Mesendoderm (in vitro differentiated cells): ENCODE measurements around the gene HMGN3.
"Not testable (repeated sequence)": the region's sequence is repeated elsewhere in the genome, so short reads cannot be mapped to it uniquely, and the experiment has no call there.

Experiments
- DNase-seq: peaks from one replicate; pipeline ENCODE4 v3.0.0; 2013
- H2AK5ac ChIP-seq: 2 replicates; pipeline ENCODE4 v1.6.1; 2013; ENCODE audit warnings: low read length, inconsistent platforms
- H2BK120ac ChIP-seq: 2 replicates; pipeline ENCODE4 v1.6.1; 2013; ENCODE audit warnings: low read depth, mild to moderate bottlenecking, low read length, moderate library complexity, mixed read lengths
- H2BK15ac ChIP-seq: replicated peaks from 2 replicates; pipeline ENCODE4 v1.6.1; 2013; ENCODE audit warnings: low read depth, mild to moderate bottlenecking, moderate library complexity
- H2BK5ac ChIP-seq: 2 replicates; pipeline ENCODE4 v1.6.1; 2013; ENCODE audit warnings: low read length, inconsistent platforms
- H3K18ac ChIP-seq: 2 replicates; pipeline ENCODE4 v1.6.1; 2013; ENCODE audit warnings: mild to moderate bottlenecking, low read length, mixed read lengths
- H3K23ac ChIP-seq: one replicate; pipeline ENCODE4 v1.6.1; 2013; ENCODE audit warnings: low read length
- H3K27ac ChIP-seq: 2 replicates; pipeline ENCODE4 v1.5.1; 2013; ENCODE audit warnings: low read depth, mild to moderate bottlenecking, inconsistent platforms, low read length, moderate library complexity
- H3K27me3 ChIP-seq: 2 replicates; pipeline ENCODE4 v1.6.1; 2013; ENCODE audit warnings: low read length, control low read depth, mild to moderate bottlenecking, inconsistent platforms; ENCODE audit not compliant: insufficient read depth, poor library complexity
- H3K36me3 ChIP-seq: 2 replicates; pipeline ENCODE4 v1.6.1; 2013; ENCODE audit warnings: low read length, inconsistent platforms; ENCODE audit not compliant: control insufficient read depth, insufficient read depth
- H3K4ac ChIP-seq: one replicate; pipeline ENCODE4 v1.6.1; 2013; ENCODE audit warnings: low read depth, mild to moderate bottlenecking, low read length, moderate library complexity
- H3K4me1 ChIP-seq: 2 replicates; pipeline ENCODE4 v1.6.1; 2013; ENCODE audit warnings: low read depth, low read length, inconsistent platforms; ENCODE audit not compliant: control insufficient read depth
- H3K4me2 ChIP-seq: 2 replicates; pipeline ENCODE4 v1.6.1; 2013; ENCODE audit warnings: low read length
- H3K4me3 ChIP-seq: 2 replicates; pipeline ENCODE4 v1.5.1; 2013; ENCODE audit warnings: mild to moderate bottlenecking, low read length
- H3K56ac ChIP-seq: one replicate; pipeline ENCODE4 v1.6.1; 2013; ENCODE audit warnings: low read length
- H3K79me1 ChIP-seq: 2 replicates; pipeline ENCODE4 v1.6.1; 2013; ENCODE audit warnings: low read length, inconsistent platforms
- H3K79me2 ChIP-seq: 2 replicates; pipeline ENCODE4 v1.6.1; 2013; ENCODE audit warnings: mild to moderate bottlenecking, low read length; ENCODE audit not compliant: control insufficient read depth, insufficient read depth
- H3K9ac ChIP-seq: 2 replicates; pipeline ENCODE4 v1.6.1; 2013; ENCODE audit warnings: low read length, inconsistent platforms
- H4K5ac ChIP-seq: one replicate; pipeline ENCODE4 v1.6.1; 2013; ENCODE audit warnings: low read length
- H4K8ac ChIP-seq: one replicate; pipeline ENCODE4 v1.6.1; 2013; ENCODE audit warnings: low read depth, mild to moderate bottlenecking, control low read depth, low read length, moderate library complexity
- WGBS: extraction: QIAGEN DNeasy Blood & Tissue Kit; methylation state at CpG from one replicate; pipeline ENCODE4 v1.1.7; 2013; ENCODE audit warnings: low lambda C conversion rate, missing lambda C conversion rate; ENCODE audit not compliant: insufficient coverage; ENCODE audit errors: extremely low coverage; 5-methylcytosine and 5-hydroxymethylcytosine counted together

HMGN3 gene

DNA sequence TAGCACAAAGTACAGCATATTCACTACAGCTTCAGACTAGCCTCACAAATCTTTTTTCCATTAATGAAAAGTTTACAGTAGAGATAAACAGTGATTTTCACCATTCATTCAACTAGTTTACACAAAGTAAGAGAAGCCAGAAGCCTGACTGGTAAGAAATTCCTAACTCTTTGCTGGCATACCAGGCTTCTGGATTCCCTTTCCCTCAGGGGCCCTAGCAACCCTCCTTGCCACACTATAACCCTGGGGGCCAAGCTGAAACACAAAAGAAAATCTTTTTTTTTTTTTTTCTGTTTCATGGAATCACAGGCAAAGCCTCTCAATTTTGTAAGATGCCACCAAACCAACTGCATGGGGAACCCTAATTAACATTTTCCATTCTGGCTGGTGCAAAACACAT, 28.9 kb upstream of the HMGN3 start:
- Histone ChIP-seq H3K23ac (no peak overlapping the region), H3K4me1 (no peaks in the 10 kb centered on the region), H3K4ac (no peak overlapping the region), H3K27me3 (no peaks in the 10 kb centered on the region), H4K5ac (no peak overlapping the region), H2AK5ac (no peak overlapping the region), H2BK5ac (no peak overlapping the region), H2BK120ac (no peak overlapping the region), H3K9ac (no peak overlapping the region), H3K36me3 (no peaks in the 10 kb centered on the region), H3K27ac (no peak overlapping the region), H3K18ac (no peak overlapping the region), H3K56ac (no peak overlapping the region), H3K79me2 (no peaks in the 10 kb centered on the region), H4K8ac (no peak overlapping the region), H3K4me3 (no peak overlapping the region), H2BK15ac (no peak overlapping the region), H3K79me1 (no peaks in the 10 kb centered on the region), H3K4me2 (no peak overlapping the region)
- DNase-seq, result no peak

- H4K8ac ChIP-seq, result no peak overlapping the region
- H2AK5ac ChIP-seq, result no peak overlapping the region
- no peaks in the 10 kb centered on the region for H3K27me3 ChIP-seq
- no peak overlapping the region for H3K4me3 ChIP-seq
- no peak overlapping the region for H3K27ac ChIP-seq
- no peak overlapping the region for H2BK120ac ChIP-seq
- WGBS, result no CpG with 5 or more reads among the region's 5 CpGs
- H3K9ac ChIP-seq, result no peak overlapping the region
- no peak overlapping the region for H2BK15ac ChIP-seq
- H3K4ac ChIP-seq, result no peak overlapping the region
- no peak overlapping the region for H3K56ac ChIP-seq
- no peak overlapping the region for H3K4me2 ChIP-seq
- no peaks in the 10 kb centered on the region for H3K36me3 ChIP-seq
- H2BK5ac ChIP-seq, result no peak overlapping the region
- no peak for DNase-seq
- no peak overlapping the region for H4K5ac ChIP-seq
- no peak overlapping the region for H3K18ac ChIP-seq
- no peaks in the 10 kb centered on the region for H3K4me1 ChIP-seq
- H3K79me1 ChIP-seq, result no peaks in the 10 kb centered on the region
- H3K79me2 ChIP-seq, result no peaks in the 10 kb centered on the region
- no peak overlapping the region for H3K23ac ChIP-seq
Measured at GRCh38 chr6:79261666-79262065, 27.2 kb upstream of the HMGN3 start.

DNA sequence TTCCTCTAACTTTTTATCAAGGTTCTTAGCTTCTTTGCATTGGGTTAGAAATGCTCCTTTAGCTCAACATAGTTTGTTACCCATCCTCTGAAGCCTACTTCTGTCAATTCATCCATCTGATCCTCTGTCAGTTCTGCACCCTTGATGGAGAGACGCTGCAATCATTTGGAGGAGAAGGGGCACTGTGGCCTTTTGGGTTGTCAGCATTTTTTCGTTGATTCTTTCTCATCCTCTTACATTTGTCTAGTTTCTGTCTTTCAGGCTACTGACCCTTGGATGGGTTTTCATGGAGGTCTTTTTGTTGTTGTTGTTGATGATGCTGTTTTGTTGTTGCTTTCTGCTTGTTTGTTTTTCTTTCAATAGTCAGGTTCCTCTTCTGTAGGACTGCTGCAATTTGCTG, 26.3 kb upstream of the HMGN3 start:
- Histone ChIP-seq H2BK5ac (no peak overlapping the region), H3K56ac (no peak overlapping the region), H3K18ac (no peak overlapping the region), H2AK5ac (no peak overlapping the region), H3K4ac (no peak overlapping the region), H3K23ac (no peak overlapping the region), H3K4me3 (no peak overlapping the region), H3K4me2 (no peak overlapping the region), H3K79me1 (no peaks in the 10 kb centered on the region), H2BK120ac (no peak overlapping the region), H2BK15ac (no peak overlapping the region), H3K27me3 (no peaks in the 10 kb centered on the region), H4K8ac (no peak overlapping the region), H3K9ac (no peak overlapping the region), H4K5ac (no peak overlapping the region), H3K4me1 (no peaks in the 10 kb centered on the region), H3K36me3 (no peaks in the 10 kb centered on the region), H3K27ac (no peak overlapping the region), H3K79me2 (no peaks in the 10 kb centered on the region)
- no peak for DNase-seq
- no CpG with 5 or more reads among the region's 2 CpGs for WGBS

GRCh38 chr6:79257381-79258205, 23.1 kb upstream of the HMGN3 start:
- WGBS, result no CpG with 5 or more reads among the region's 5 CpGs
- Histone ChIP-seq H3K4me1 (no peaks in the 10 kb centered on the region), H2BK120ac (no peak overlapping the region), H3K18ac (no peak overlapping the region), H3K4me2 (no peak overlapping the region), H4K8ac (no peak overlapping the region), H3K23ac (no peak overlapping the region), H3K4ac (no peak overlapping the region), H4K5ac (no peak overlapping the region), H2BK15ac (no peak overlapping the region), H3K9ac (no peak overlapping the region), H3K36me3 (no peaks in the 10 kb centered on the region), H3K79me1 (no peaks in the 10 kb centered on the region), H2AK5ac (no peak overlapping the region), H3K79me2 (no peaks in the 10 kb centered on the region), H3K4me3 (no peak overlapping the region), H3K27ac (no peak overlapping the region), H3K27me3 (no peaks in the 10 kb centered on the region), H2BK5ac (no peak overlapping the region), H3K56ac (no peak overlapping the region)
- no peak for DNase-seq

- WGBS, result no CpG with 5 or more reads among the region's 10 CpGs
Measured at GRCh38 chr6:79256770-79257169, 22.3 kb upstream of the HMGN3 start.

DNA sequence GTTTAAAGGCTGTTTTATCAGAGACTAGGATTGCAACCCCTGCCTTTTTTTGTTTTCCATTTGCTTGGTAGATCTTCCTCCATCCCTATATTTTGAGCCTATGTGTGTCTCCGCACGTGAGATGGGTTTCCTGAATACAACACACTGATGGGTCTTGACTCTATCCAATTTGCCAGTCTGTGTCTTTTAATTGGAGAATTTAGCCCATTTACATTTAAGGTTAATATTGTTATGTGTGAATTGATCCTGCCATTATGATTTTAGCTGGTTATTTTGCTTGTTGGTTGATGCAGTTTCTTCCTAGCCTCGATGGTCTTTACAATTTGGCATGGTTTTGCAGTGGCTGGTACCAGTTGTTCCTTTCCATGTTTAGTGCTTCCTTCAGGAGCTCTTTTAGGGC, 20.6 kb upstream of the HMGN3 start:
- not testable (repeated sequence) for H3K79me2 ChIP-seq, H3K4me1 ChIP-seq, DNase-seq, H3K27me3 ChIP-seq, H2BK120ac ChIP-seq, H2AK5ac ChIP-seq, H2BK5ac ChIP-seq, H3K79me1 ChIP-seq, H3K36me3 ChIP-seq, H2BK15ac ChIP-seq, H3K18ac ChIP-seq, H3K4ac ChIP-seq, H3K23ac ChIP-seq, H3K4me3 ChIP-seq, H3K27ac ChIP-seq, H4K8ac ChIP-seq, H3K4me2 ChIP-seq, H3K56ac ChIP-seq, H3K9ac ChIP-seq, H4K5ac ChIP-seq
- WGBS, result no CpG with 5 or more reads among the region's 3 CpGs

More at GRCh38 chr6:79256770-79257169, 22.3 kb upstream of the HMGN3 start:
- H3K18ac ChIP-seq, H2BK5ac ChIP-seq, H3K79me1 ChIP-seq, H3K4me3 ChIP-seq, H3K27me3 ChIP-seq, H3K4me2 ChIP-seq, H2BK120ac ChIP-seq, H3K4me1 ChIP-seq, H3K23ac ChIP-seq, H4K8ac ChIP-seq, H3K4ac ChIP-seq, DNase-seq, H2BK15ac ChIP-seq, H3K56ac ChIP-seq, H3K36me3 ChIP-seq, H3K27ac ChIP-seq, H4K5ac ChIP-seq, H2AK5ac ChIP-seq, H3K79me2 ChIP-seq, H3K9ac ChIP-seq: not testable (repeated sequence)
